ENCODE data around the gene GAL3ST3.

DNA sequence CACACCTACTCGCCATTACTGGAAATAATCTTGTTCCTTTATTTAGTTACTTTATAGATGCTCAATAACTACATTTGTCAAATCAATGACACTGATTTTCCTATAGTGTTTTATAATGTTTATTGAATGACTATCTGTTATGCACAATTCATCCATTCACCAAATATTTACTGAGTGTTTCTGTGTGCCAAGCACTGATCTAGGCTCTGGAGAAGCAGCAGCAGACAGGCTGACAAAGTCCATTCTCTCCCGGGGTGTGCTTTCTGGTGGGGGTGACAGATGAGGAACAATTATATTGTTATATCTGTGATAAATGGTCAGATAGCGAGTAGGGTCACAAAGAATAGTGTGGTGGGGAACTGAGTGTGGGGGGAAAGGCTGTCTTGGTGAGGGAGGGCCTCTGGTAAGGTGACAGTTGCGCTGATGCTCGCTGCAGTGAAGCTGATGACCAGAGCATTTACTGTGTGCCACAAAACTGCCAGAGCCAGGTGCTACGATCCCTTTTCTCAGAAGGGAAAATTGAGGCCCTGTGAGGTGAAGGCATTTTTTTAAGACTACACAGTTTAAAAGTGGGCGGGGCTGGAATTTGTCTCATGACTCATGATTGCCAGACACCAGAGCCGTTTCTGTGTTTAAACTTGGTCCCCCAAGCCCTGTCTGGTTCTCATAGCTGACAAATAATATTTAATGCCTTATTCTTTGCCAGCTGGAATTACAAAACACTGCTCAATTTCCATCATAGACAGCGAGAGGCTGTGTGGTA, 31.3 kb upstream of the GAL3ST3 start:
- TF ChIP-seq, protein P1, sequence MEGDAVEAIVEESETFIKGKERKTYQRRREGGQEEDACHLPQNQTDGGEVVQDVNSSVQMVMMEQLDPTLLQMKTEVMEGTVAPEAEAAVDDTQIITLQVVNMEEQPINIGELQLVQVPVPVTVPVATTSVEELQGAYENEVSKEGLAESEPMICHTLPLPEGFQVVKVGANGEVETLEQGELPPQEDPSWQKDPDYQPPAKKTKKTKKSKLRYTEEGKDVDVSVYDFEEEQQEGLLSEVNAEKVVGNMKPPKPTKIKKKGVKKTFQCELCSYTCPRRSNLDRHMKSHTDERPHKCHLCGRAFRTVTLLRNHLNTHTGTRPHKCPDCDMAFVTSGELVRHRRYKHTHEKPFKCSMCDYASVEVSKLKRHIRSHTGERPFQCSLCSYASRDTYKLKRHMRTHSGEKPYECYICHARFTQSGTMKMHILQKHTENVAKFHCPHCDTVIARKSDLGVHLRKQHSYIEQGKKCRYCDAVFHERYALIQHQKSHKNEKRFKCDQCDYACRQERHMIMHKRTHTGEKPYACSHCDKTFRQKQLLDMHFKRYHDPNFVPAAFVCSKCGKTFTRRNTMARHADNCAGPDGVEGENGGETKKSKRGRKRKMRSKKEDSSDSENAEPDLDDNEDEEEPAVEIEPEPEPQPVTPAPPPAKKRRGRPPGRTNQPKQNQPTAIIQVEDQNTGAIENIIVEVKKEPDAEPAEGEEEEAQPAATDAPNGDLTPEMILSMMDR (IDR thresholded peaks at IDR 0.05; ENCODE audit: low read depth, low read length, poor library complexity, severe bottlenecking) = no peak
- TF ChIP-seq EZH2phosphoT487 (IDR thresholded peaks at IDR 0.05; ENCODE audit: borderline replicate concordance, low read length) = no peak
